Adipose tissue (tissue), 3 donors: Measurements from ENCODE around the gene TAX1BP3. TPM values are rescaled to one million over a fixed set of nuclear protein-coding genes. Genes with fewer than 3 reads are reported as not detected.

Experiments
- H3K27ac ChIP-seq: one replicate; pipeline ENCODE4 v1.5.1; 2013; ENCODE audit warnings: low read depth, low read length
- WGBS, 3 donors: extraction: QIAGEN DNeasy Blood & Tissue Kit; methylation state at CpG; one replicate each; pipeline ENCODE4 v1.1.7; 2013; 5-methylcytosine and 5-hydroxymethylcytosine counted together
- polyA plus RNA-seq, 3 donors: library from polyadenylated mRNA; stranded (reverse); fragments of 200-250 nt; gene quantifications; one replicate each; pipeline ENCODE4 v1.2.3, GENCODE V29; 2013
- donor health status: healthy with polysubstance abuse.
- donor health status: Bipolar disorder and iron deficiency.
- donor health status: healthy.

TAX1BP3 gene
- polyA plus RNA-seq, 3 donors: 54.3 to 172 (median 92.1) TPM

GRCh38 chr17:3690094-3690715 lies 21.8 kb upstream of the TAX1BP3 start:
- no peak overlapping the region for H3K27ac ChIP-seq
- WGBS, 3 donors: 59 to 68% (median 64%) methylated on average over 22 of the region's 22 CpGs

GRCh38 chr17:3689262-3690093 lies 21.1 kb upstream of the TAX1BP3 start:
- 76 to 90% (median 88%) methylated on average over 41 to 44 of the region's 44 CpGs for WGBS, 3 donors

GRCh38 chr17:3688852-3689261 lies 20.5 kb upstream of the TAX1BP3 start:
- WGBS, 3 donors: 78 to 85% (median 78%) methylated on average over 10 to 14 of the region's 14 CpGs
- H3K27ac ChIP-seq: no peak overlapping the region

More at GRCh38 chr17:3689262-3690093, 21.1 kb upstream of the TAX1BP3 start:
- no peak overlapping the region for H3K27ac ChIP-seq

GRCh38 chr17:3688027-3688553 lies 19.7 kb upstream of the TAX1BP3 start:
- 37 to 54% (median 43%) methylated on average over 19 of the region's 19 CpGs for WGBS, 3 donors
- no peak overlapping the region for H3K27ac ChIP-seq

DNA sequence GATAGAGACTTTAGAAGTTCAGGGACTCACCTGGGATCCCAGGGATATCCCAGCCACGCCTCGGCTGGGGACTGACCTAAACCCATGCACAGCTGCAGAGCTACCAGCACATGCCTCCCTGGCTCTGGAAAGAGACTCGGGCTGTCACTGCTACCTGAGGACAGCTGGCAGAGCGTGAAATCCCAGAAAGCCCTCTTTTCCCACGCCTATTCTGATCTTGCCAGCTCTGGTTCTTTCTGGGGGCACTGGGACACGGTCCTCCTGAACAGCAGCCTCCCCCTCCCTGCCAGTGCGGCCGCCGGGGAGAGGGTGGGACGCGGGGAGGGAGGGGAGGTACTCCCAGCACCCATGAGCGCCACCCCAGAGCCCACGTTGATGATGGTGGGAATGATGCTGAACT lies 16.8 kb upstream of the TAX1BP3 start:
- no peak overlapping the region for H3K27ac ChIP-seq
- WGBS, 3 donors: 16 to 46% (median 38%) methylated on average over 8 to 13 of the region's 13 CpGs

GRCh38 chr17:3683054-3683511 lies 14.7 kb upstream of the TAX1BP3 start:
- WGBS, 3 donors: 29 to 35% (median 31%) methylated on average over 10 of the region's 10 CpGs
- H3K27ac ChIP-seq: no peak overlapping the region

GRCh38 chr17:3682033-3682432 lies 13.7 kb upstream of the TAX1BP3 start:
- WGBS, 3 donors: 81 to 91% (median 89%) methylated on average over 12 of the region's 12 CpGs
- no peak overlapping the region for H3K27ac ChIP-seq

DNA sequence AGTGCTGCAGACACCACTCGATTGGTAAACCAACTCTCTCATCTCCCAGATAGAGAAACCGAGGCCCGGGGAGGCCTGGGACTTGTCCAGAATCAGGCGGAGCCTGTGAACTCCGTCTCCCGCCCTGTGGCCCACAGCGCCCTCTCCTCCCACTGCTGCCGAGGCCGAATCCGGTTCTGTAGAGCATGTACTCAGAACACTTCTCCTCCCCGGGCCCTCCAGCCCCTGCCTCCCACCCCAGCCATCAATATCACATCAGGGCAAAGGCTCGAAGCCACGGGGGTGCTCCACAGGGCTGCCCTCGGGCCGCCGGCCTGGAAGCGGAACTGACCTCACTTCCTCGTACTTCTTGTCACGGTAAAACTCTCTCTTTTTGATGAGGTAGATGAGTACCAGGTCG lies 13.2 kb upstream of the TAX1BP3 start:
- H3K27ac ChIP-seq: no peak overlapping the region
- 66 to 72% (median 71%) methylated on average over 20 of the region's 20 CpGs for WGBS, 3 donors

- 82 to 96% (median 90%) methylated on average over 10 to 12 of the region's 12 CpGs for WGBS, 3 donors
- H3K27ac ChIP-seq: no peak overlapping the region
Observed at GRCh38 chr17:3681057-3681456, 12.7 kb upstream of the TAX1BP3 start.

- H3K27ac ChIP-seq: no peak overlapping the region
- WGBS, 3 donors: 46 to 61% (median 54%) methylated on average over 19 to 20 of the region's 20 CpGs
Observed at GRCh38 chr17:3679531-3680126, 11.3 kb upstream of the TAX1BP3 start.

DNA sequence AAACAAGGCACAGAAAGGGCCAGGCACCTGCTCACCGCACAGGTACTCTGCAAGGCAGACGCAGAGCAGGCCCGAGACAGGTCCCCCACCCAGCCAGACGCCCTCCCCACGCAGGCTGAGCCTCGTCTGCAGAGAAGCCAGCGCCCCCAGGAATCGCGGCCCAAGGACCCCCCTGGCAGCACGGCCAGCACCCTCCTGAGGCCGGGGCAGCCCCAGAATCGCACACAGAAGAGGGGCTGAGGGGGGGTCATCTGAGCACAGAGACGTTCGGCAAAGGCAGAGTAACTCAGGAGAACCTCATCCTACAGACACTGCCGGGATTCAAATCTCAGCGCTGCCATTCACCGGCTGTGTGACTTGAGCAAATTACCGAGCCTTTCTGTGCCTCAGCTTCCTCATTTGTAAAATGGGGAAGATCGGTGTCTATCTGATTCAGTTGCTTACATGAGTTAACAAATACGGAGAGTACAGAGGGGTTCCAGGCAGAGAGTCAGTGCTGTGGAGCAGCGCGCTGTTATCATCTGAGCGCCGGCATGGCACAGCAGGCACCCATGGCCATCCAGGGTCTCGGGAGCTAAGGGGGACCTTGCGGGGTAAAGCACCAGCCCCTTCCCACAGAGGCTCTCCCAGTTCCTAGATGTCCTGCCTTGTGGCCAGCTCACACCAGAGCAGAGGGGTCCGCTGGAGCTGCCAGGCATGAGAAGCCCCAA lies 10.6 kb upstream of the TAX1BP3 start:
- 83 to 88% (median 83%) methylated on average over 27 of the region's 27 CpGs for WGBS, 3 donors
- H3K27ac ChIP-seq: no peak overlapping the region

GRCh38 chr17:3678095-3678820 lies 9.9 kb upstream of the TAX1BP3 start:
- 47 to 67% (median 57%) methylated on average over 16 of the region's 16 CpGs for WGBS, 3 donors

GRCh38 chr17:3675886-3676285 lies 7.5 kb upstream of the TAX1BP3 start:
- no peak overlapping the region for H3K27ac ChIP-seq
- 75 to 85% (median 83%) methylated on average over 11 of the region's 11 CpGs for WGBS, 3 donors

More at GRCh38 chr17:3678095-3678820, 9.9 kb upstream of the TAX1BP3 start:
- H3K27ac ChIP-seq: no peak overlapping the region

DNA sequence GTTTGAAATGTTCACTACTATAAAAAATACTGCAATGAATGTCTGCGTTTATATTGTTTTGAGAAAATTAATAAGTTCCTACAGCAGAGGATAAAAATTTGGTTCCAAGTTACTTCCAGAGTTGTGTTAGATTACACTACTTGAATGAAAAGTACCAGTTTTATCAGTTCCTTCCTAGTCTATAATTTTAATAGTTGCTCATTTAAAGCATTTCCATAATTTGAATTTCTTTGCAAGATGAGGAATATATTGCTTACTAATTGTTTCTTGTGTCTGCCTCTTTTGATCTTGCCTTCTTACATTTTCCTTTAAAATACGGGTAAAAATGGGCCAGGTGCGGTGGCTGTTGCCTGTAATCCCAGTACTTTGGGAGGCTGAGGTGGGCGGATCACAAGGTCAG lies 4.2 kb upstream of the TAX1BP3 start:
- H3K27ac ChIP-seq: no peak overlapping the region
- 91 to 96% (median 92%) methylated on average over 4 of the region's 4 CpGs for WGBS, 3 donors

DNA sequence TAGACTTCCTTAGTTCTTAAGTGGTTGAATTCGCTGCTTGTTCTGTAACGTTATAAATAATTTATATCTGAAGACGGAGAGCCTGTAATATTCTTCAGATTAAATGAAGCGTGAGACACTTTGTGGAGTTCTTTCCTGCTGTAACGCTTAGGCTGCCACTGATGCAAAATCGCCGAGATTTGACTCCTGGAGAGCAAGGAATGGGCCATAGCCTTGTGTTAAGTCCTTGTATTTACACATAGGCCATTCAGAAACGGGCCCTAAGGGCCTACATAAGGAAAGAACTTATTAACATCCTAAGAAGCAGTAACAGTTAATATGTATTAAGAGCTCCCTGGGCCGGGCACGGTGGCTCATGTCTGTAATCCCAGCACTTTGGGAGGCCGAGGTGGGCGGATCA lies 1.2 kb upstream of the TAX1BP3 start:
- no peak overlapping the region for H3K27ac ChIP-seq
- 38 to 53% (median 53%) methylated on average over 12 of the region's 12 CpGs for WGBS, 3 donors

DNA sequence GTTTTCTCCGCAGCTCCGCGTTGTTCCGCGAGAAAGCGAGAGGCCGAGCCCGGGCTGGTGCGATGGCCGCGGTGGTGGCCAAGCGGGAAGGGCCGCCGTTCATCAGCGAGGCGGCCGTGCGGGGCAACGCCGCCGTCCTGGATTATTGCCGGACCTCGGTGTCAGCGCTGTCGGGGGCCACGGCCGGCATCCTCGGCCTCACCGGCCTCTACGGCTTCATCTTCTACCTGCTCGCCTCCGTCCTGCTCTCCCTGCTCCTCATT lies 638 bp upstream of the TAX1BP3 start:
- H3K27ac ChIP-seq: no peak overlapping the region
- 0 to 1% (median 0%) methylated on average over 32 of the region's 32 CpGs for WGBS, 3 donors

- WGBS, 3 donors: 1 to 6% (median 4%) methylated on average over 30 to 39 of the region's 39 CpGs
- H3K27ac ChIP-seq: peak overlapping the region; percentile 75
Observed at GRCh38 chr17:3667366-3668278, 756 bp downstream of the TAX1BP3 start.
